DMS53 treated with DMSO at 0.1 percent for 48 hours (cell line): Measurements from ENCODE around the gene BRD3OS.

ENCODE experiments used
- DNase-seq: peaks from one replicate; lab custom pipeline; 2025; ENCODE audit not compliant: unreplicated experiment; lab: John Stamatoyannopoulos, UW

Gene BRD3OS

DNA sequence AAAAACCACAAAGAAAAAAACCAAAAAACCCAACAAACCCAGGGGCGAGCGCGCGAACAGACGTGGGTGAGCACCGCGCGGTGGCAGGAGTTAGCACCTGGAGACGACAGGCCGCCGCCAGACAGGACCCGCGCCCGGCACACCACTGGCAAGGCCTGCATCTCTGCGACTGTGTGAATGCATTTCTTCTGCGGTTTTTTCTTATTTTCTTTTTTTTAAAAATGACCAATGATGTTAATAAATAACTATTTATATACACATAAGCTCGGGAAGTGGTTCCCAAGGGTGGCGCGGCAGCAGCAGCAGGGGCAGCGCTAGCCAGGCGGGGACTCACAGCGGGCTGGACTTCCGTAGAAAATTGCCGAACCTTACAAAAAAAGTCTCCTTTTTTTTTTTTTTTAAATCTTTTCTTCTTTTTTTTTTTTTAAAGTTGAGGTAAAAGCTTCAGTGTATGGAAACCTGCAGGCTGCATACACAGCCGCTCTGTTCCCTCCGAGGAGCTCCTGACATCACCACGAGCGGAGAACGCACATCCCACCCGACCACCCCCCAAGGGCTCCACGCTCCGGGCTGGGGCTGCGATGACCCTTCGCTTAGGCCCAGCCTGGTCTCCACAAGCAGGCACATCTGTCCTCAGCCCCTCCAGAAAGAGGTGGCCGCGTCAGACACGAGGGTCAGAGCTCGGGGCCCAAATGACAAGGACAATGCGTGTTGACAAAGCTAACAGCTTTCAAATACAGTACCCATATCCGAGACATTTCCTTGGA lies 7.4 kb downstream of the BRD3OS start:
- no peak for DNase-seq

- no peak for DNase-seq
Measured at GRCh38 chr9:134033516-134034214, 8.4 kb downstream of the BRD3OS start.

- DNase-seq = no peak
Measured at GRCh38 chr9:134034215-134035040, 9.1 kb downstream of the BRD3OS start.

DNA sequence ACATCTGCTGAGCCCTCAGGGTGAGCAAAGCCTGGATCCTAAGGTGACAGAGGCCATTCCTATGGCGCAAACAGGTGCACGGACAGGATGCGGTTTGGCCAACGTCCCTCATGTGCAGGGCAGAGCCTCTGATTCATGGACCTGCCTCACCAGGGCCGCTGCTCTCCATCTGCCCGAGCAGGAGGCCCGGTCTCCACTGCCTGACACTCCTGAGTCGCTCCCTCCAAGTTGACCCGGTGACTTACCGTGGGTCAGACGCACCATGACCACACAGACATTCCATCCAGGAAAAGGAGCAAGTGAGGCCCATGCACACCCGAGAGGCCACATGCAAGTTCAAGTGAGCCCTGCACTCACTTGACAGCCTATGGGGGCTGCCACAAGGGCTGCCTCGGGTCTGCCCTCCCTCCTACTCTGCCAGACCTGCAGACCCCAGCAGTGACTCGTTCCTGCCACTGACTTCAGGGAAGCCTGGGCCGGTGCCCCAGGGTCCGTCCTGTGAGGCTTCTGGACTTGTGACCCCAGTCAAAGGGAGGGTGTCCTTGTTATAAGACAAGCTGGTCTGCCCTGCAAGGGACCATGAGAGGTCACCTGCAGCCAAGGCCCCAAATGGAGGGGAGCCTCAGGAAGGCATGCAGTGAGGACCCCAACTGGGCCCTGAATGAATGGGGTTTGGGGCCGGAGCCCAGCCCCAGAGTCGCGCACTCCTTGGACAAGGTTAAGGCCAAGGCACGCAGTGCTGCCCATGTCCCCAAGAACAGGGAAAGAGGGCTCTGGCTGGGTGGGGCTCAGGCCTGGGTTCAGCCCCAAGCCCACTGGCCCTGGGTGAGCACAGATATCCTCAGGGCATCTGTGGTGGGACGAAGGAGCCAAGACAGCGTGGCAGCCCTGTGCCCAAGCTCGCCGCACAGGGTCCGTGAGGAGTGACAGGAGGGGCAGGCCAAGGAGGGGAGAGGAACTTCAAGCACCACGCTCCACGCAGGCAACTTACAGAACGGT lies 10.1 kb downstream of the BRD3OS start:
- DNase-seq = no peak

- DNase-seq = no peak
Measured at GRCh38 chr9:134036130-134036529, 10.8 kb downstream of the BRD3OS start.

GRCh38 chr9:134037641-134038040 lies 12.4 kb downstream of the BRD3OS start:
- DNase-seq = no peak

- no peak for DNase-seq
Measured at GRCh38 chr9:134039386-134040175, 14.3 kb downstream of the BRD3OS start.

GRCh38 chr9:134040176-134040565 lies 14.9 kb downstream of the BRD3OS start:
- DNase-seq = no peak

GRCh38 chr9:134040781-134041648 lies 15.7 kb downstream of the BRD3OS start:
- DNase-seq = no peak

GRCh38 chr9:134041649-134041962 lies 16.3 kb downstream of the BRD3OS start:
- DNase-seq = no peak

GRCh38 chr9:134043531-134043988 lies 18.3 kb downstream of the BRD3OS start:
- DNase-seq = no peak

GRCh38 chr9:134044944-134045343 lies 19.7 kb downstream of the BRD3OS start:
- DNase-seq = no peak

GRCh38 chr9:134045841-134046544 lies 20.7 kb downstream of the BRD3OS start:
- DNase-seq = no peak

- DNase-seq = no peak
Measured at GRCh38 chr9:134046894-134047681, 21.8 kb downstream of the BRD3OS start.

- DNase-seq = no peak
Measured at GRCh38 chr9:134047868-134048581, 22.7 kb downstream of the BRD3OS start.

DNA sequence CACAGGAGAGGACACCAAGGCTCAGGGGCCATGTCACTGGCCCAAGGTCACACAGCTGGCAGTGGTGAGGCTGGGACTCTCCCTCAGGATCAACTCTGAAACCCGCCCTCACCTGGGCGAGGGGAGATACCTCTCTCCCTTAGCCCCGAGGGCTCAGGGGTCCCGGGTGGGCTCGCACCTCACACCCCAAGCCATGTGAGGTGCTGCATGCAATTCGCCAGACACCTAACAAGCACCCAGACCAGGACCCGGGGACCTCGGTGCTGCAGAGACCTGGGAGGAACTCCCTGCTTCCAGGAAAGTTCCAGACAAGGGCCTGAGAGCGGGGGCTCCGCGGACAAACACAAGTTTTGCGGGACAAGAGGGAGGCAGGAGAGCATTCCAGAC lies 23.3 kb downstream of the BRD3OS start:
- no peak for DNase-seq

GRCh38 chr9:134049236-134049635 lies 24.0 kb downstream of the BRD3OS start:
- no peak for DNase-seq
